ENCODE measurements around the gene ADCY1. TPM values are rescaled to one million over a fixed set of nuclear protein-coding genes. Genes with fewer than 3 reads are reported as not detected.

Gene ADCY1
- total RNA-seq, 1 experiment from 2014 or later: 3.1 TPM

- H3K36me3 ChIP-seq (ENCODE audit: low read depth, low read length): no peaks in the 10 kb centered on the region
- ChIA-PET POLR2A (ENCODE audit: unreplicated experiment) (no interaction called here), CTCF (no interaction called here)
- BruUV-seq (replicated peaks): no TSS peak
- TF ChIP-seq EZH2phosphoT487 (IDR thresholded peaks at IDR 0.05; ENCODE audit: borderline replicate concordance, low read length) (no peak), EZH2 (IDR thresholded peaks at IDR 0.05; ENCODE audit: low read length, unreplicated experiment) (no peak), CTCF (conservative IDR thresholded peaks at IDR 0.05; ENCODE audit: low read depth, low read length) (no peak)
- H3K4me3 ChIP-seq (ENCODE audit: low read length): no peak overlapping the region
- ATAC-seq (no peak), DNase-seq (no peak)
- H3K27me3 ChIP-seq (ENCODE audit: low read length): no peaks in the 10 kb centered on the region
- H3K9ac ChIP-seq (ENCODE audit: low read length): no peak overlapping the region
- no peaks in the 10 kb centered on the region for H3K79me2 ChIP-seq (ENCODE audit: low read length)
- H3K4me1 ChIP-seq (ENCODE audit: insufficient read depth, low read length): no peaks in the 10 kb centered on the region
- no peak overlapping the region for H3K4me2 ChIP-seq (ENCODE audit: low read length)
- H3K9me2 ChIP-seq (replicated peaks; ENCODE audit: low read length): no peaks in the 10 kb centered on the region
- intact Hi-C loops (cut with micrococcal nuclease): no loop called here
- H3F3A ChIP-seq (ENCODE audit: low read length, unreplicated experiment): no peaks in the 10 kb centered on the region
- H4K20me1 ChIP-seq (ENCODE audit: low read length): no peaks in the 10 kb centered on the region
- no peaks in the 10 kb centered on the region for H3K9me3 ChIP-seq (ENCODE audit: low read length)
- H2AFZ ChIP-seq (ENCODE audit: low read length): no peak overlapping the region
- H3K27ac ChIP-seq (ENCODE audit: low read length): no peak overlapping the region
These were observed 9.1 kb downstream of the ADCY1 start for GRCh38 chr7:45583296-45583695.

DNA sequence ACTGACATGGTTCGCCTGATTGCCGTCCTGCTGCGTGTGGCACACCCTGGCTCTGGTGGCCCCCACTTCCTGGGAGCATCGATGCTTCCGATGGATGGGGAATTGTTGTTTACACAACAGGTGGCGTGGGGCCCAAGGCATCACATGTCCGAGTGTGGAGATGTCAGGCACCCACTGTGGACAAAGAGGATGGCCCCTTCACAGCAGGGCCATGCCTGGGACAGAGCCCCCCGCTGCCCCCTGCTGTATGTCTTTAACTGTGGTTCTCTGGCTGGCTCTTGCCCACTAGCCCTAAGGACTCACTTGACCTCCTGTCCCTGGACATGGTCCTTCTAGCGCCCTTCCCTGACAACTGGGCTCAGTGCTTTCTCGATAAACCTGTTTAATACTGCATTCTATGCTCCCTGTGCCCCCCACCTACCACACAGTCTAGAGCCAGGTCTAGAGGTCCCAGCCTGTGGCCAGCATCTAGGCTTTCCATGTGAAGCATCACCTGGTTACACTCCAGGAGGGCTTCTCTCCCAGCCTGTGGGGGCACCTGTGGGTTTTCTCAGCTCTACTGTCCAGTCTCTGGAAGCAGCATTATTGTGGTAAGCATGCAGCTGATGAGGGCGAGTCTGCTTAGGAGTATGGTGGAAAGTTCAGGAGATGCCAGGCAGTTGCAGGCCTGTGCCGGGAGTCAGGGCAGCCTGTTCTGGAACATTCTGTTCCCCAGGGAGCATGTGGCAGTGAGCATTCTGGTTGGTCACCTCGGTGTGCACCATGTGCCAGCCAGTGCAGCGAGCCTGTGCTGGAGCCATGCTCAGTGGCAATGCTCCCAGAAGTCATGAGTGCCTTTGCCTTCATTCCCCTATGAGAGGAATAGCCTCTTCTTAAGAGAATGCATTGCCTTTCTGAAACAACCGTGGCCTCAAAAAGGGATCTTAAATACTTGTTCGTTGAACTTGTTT, 10.4 kb downstream of the ADCY1 start:
- H3K36me3 ChIP-seq (ENCODE audit: low read depth, low read length): no peaks in the 10 kb centered on the region
- ChIA-PET CTCF (no interaction called here), POLR2A (ENCODE audit: unreplicated experiment) (no interaction called here)
- H3K9ac ChIP-seq (ENCODE audit: low read length): no peak overlapping the region
- no peak overlapping the region for H3K27ac ChIP-seq (ENCODE audit: low read length)
- H3K4me1 ChIP-seq (ENCODE audit: insufficient read depth, low read length): no peaks in the 10 kb centered on the region
- no peaks in the 10 kb centered on the region for H3K27me3 ChIP-seq (ENCODE audit: low read length)
- no peak for TF ChIP-seq EZH2 (IDR thresholded peaks at IDR 0.05; ENCODE audit: low read length, unreplicated experiment)
- TF ChIP-seq CTCF (conservative IDR thresholded peaks at IDR 0.05; ENCODE audit: low read depth, low read length): no peak
- no peak for TF ChIP-seq EZH2phosphoT487 (IDR thresholded peaks at IDR 0.05; ENCODE audit: borderline replicate concordance, low read length)
- no peak overlapping the region for H2AFZ ChIP-seq (ENCODE audit: low read length)
- intact Hi-C loops (cut with micrococcal nuclease): no loop called here
- H3K79me2 ChIP-seq (ENCODE audit: low read length): no peaks in the 10 kb centered on the region
- H3K9me2 ChIP-seq (replicated peaks; ENCODE audit: low read length): no peaks in the 10 kb centered on the region
- ATAC-seq: no peak
- H3K9me3 ChIP-seq (ENCODE audit: low read length): no peaks in the 10 kb centered on the region
- H3K4me3 ChIP-seq (ENCODE audit: low read length): no peak overlapping the region
- no peak overlapping the region for H3K4me2 ChIP-seq (ENCODE audit: low read length)
- no peak for DNase-seq
- H4K20me1 ChIP-seq (ENCODE audit: low read length): no peaks in the 10 kb centered on the region
- no peaks in the 10 kb centered on the region for H3F3A ChIP-seq (ENCODE audit: low read length, unreplicated experiment)
- no TSS peak for BruUV-seq (replicated peaks)

DNA sequence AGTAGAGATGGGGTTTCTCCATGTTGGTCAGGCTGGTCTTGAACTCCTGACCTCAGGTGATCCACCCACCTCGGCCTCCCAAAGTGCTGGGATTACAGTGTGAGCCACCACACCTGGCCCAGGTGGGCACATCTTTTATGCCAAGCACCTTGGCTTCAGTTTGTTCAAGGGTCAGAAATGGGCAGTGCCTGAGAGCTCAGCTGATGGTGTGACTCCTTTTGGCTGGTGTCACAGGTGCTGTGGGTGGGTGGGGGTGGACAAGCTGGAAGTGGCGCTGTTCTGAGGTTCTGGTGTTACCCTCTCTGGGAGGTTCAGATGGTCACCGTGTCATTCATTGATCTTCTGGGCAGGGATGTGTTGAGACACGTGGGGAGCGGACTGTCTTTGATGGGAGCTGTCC, 11.5 kb downstream of the ADCY1 start:
- no peak for TF ChIP-seq EZH2 (IDR thresholded peaks at IDR 0.05; ENCODE audit: low read length, unreplicated experiment)
- no peak for TF ChIP-seq CTCF (conservative IDR thresholded peaks at IDR 0.05; ENCODE audit: low read depth, low read length)
- no peak for TF ChIP-seq EZH2phosphoT487 (IDR thresholded peaks at IDR 0.05; ENCODE audit: borderline replicate concordance, low read length)
- DNase-seq (no peak), ATAC-seq (no peak)
- no peaks in the 10 kb centered on the region for H3K9me2 ChIP-seq (replicated peaks; ENCODE audit: low read length)
- H3F3A ChIP-seq (ENCODE audit: low read length, unreplicated experiment): no peaks in the 10 kb centered on the region
- H4K20me1 ChIP-seq (ENCODE audit: low read length): no peaks in the 10 kb centered on the region
- ChIA-PET CTCF (no interaction called here), POLR2A (ENCODE audit: unreplicated experiment) (no interaction called here)
- no peak overlapping the region for H3K27ac ChIP-seq (ENCODE audit: low read length)
- H3K79me2 ChIP-seq (ENCODE audit: low read length): no peaks in the 10 kb centered on the region
- H3K4me2 ChIP-seq (ENCODE audit: low read length): no peak overlapping the region
- no peaks in the 10 kb centered on the region for H3K9me3 ChIP-seq (ENCODE audit: low read length)
- no peak overlapping the region for H3K9ac ChIP-seq (ENCODE audit: low read length)
- H3K36me3 ChIP-seq (ENCODE audit: low read depth, low read length): no peaks in the 10 kb centered on the region
- BruUV-seq (replicated peaks): no TSS peak
- H2AFZ ChIP-seq (ENCODE audit: low read length): no peak overlapping the region
- H3K4me1 ChIP-seq (ENCODE audit: insufficient read depth, low read length): no peaks in the 10 kb centered on the region
- intact Hi-C loops (cut with micrococcal nuclease): no loop called here
- H3K27me3 ChIP-seq (ENCODE audit: low read length): no peaks in the 10 kb centered on the region
- H3K4me3 ChIP-seq (ENCODE audit: low read length): no peak overlapping the region

Measured in PC-3 (cell line).